AG04450 (cell line): ENCODE data around the gene HACD3. TPM values are rescaled to one million over a fixed set of nuclear protein-coding genes. Genes with fewer than 3 reads are reported as not detected.

Experiments used
- CTCF ChIA-PET: fragments of 300-600, 350-600 bp; formaldehyde crosslinking; extraction: SDS; loops from one replicate; lab custom pipeline; 2022; ENCODE audit warnings: antibody characterized with exemption, inconsistent platforms; lab: Charles Lee
- POLR2A ChIA-PET: fragments of 350-600 bp; formaldehyde crosslinking; extraction: SDS; loops from one replicate; lab custom pipeline; 2021; ENCODE audit warnings: antibody characterized with exemption, inconsistent platforms; lab: Yijun Ruan, JAX
- DNase-seq: peaks from one replicate; pipeline ENCODE4 v3.0.0-alpha.2; 2011; ENCODE audit warnings: low read depth, low spot score
- H3K27ac ChIP-seq: one replicate; pipeline ENCODE4 v1.5.1; 2012; ENCODE audit warnings: low read depth, low read length, control low read depth
- H3K27me3 ChIP-seq: one replicate; pipeline ENCODE4 v1.6.0; 2012; ENCODE audit warnings: low read length; ENCODE audit not compliant: control insufficient read depth, insufficient read depth
- H3K4me3 ChIP-seq: 2 replicates; pipeline ENCODE4 v1.5.1; 2011; ENCODE audit warnings: mild to moderate bottlenecking, low read depth, low read length, control low read depth
- H3K9me3 ChIP-seq: 2 replicates; pipeline ENCODE4 v1.5.1; 2012; ENCODE audit warnings: low read length; ENCODE audit not compliant: control insufficient read depth, insufficient read depth
- CTCF ChIP-seq: IDR thresholded peaks from 2 replicates; pipeline ENCODE4 v1.5.1; 2011; ENCODE audit warnings: low read depth, low read length, control low read depth, inconsistent platforms
- polyA plus RNA-seq: library from polyadenylated mRNA; depleted of rRNA; stranded (reverse); fragments of >200 nt; gene quantifications from 2 replicates; pipeline ENCODE4 v1.2.3, GENCODE V29; 2011

The HACD3 gene
- polyA plus RNA-seq, 1 experiment: 130 TPM

- Histone ChIP-seq H3K27me3 (no peaks in the 10 kb centered on the region), H3K27ac (no peak overlapping the region), H3K9me3 (peaks cover 2% of the 10 kb centered on the region; the same call in 1 of the 2 replicates), H3K4me3 (no peak overlapping the region)
- TF ChIP-seq CTCF: no peak
- CTCF ChIA-PET: no interaction called here
- no peak for DNase-seq
- POLR2A ChIA-PET: no interaction called here
These were observed 8.9 kb upstream of the HACD3 start for GRCh38 chr15:65521350-65521749.

GRCh38 chr15:65524226-65524625 lies 6.0 kb upstream of the HACD3 start:
- CTCF ChIA-PET: no interaction called here
- POLR2A ChIA-PET: no interaction called here
- no peak overlapping the region for H3K27ac ChIP-seq

GRCh38 chr15:65525622-65526021 lies 4.6 kb upstream of the HACD3 start:
- Histone ChIP-seq H3K9me3 (no peaks in the 10 kb centered on the region; the same call in 1 of the 2 replicates), H3K27me3 (no peaks in the 10 kb centered on the region), H3K27ac (no peak overlapping the region), H3K4me3 (no peak overlapping the region)
- DNase-seq: no peak
- no peak for TF ChIP-seq CTCF
- ChIA-PET CTCF (no interaction called here), POLR2A (no interaction called here)

More at GRCh38 chr15:65524226-65524625, 6.0 kb upstream of the HACD3 start:
- no peak for TF ChIP-seq CTCF
- Histone ChIP-seq H3K9me3 (no peaks in the 10 kb centered on the region; the same call in 1 of the 2 replicates), H3K4me3 (no peak overlapping the region), H3K27me3 (no peaks in the 10 kb centered on the region)
- DNase-seq: no peak

- POLR2A ChIA-PET: no interaction called here
- Histone ChIP-seq H3K9me3 (no peaks in the 10 kb centered on the region; the same call in 1 of the 2 replicates), H3K27ac (no peak overlapping the region), H3K4me3 (no peak overlapping the region), H3K27me3 (no peaks in the 10 kb centered on the region)
- TF ChIP-seq CTCF: no peak
- CTCF ChIA-PET: interaction anchor here (0.7 to 1.9 kb wide), 2 partner anchors 10 to 109 kb away, joined by 4 to 6 read pairs; no protein-coding TSS in a partner anchor
- no peak for DNase-seq
These were observed 1.7 kb upstream of the HACD3 start for GRCh38 chr15:65528461-65529060.

- POLR2A ChIA-PET: interaction anchor here (1.0 to 1.8 kb wide), 4 partner anchors 13 to 225 kb away, joined by 3 to 15 read pairs (median 4); partner anchors contain the start of genes DPP8 and RNU5B-1
These were observed 423 bp upstream of the HACD3 start for GRCh38 chr15:65529762-65530317.

More at GRCh38 chr15:65529762-65530317, 423 bp upstream of the HACD3 start:
- Histone ChIP-seq H3K9me3 (no peaks in the 10 kb centered on the region; the same call in 1 of the 2 replicates), H3K27ac (peak overlapping the region; percentile 11), H3K27me3 (no peaks in the 10 kb centered on the region), H3K4me3 (peak overlapping the region; percentile 53)
- CTCF ChIA-PET: interaction anchor here (0.5 to 1.9 kb wide), 4 partner anchors 12 to 81 kb away, joined by 3 to 6 read pairs (median 4); partner anchors contain the start of genes DPP8 and INTS14
- no peak for TF ChIP-seq CTCF
- no peak for DNase-seq
